GM18517 (cell line): ENCODE measurements around the gene AKAP11.

Experiments
- ATAC-seq: cut with Tn5 transposase; IDR thresholded peaks from one replicate; pipeline ENCODE4 v1.9.1; 2021; ENCODE audit warnings: mild to moderate bottlenecking, moderate library complexity; ENCODE audit not compliant: unreplicated experiment

Gene AKAP11

DNA sequence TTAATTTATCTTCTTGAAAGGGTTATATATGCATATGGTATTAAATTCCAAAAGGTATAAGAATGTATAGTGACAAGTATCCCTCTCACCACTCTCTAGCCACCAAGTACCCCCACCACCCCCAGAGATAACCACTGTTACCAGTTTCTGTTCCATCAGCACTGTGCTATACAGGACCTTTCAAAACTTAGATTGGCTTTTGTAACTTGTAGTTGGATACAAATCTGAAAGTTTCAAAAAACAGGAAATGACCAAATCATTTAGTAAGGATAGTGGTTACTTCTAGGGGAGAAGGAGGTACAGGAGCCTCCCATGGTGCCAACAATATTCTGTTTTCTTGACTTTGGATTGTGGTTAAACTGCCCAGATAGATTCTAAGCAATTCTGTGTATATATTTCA, 56.7 kb downstream of the AKAP11 start:
- ATAC-seq: no peak

DNA sequence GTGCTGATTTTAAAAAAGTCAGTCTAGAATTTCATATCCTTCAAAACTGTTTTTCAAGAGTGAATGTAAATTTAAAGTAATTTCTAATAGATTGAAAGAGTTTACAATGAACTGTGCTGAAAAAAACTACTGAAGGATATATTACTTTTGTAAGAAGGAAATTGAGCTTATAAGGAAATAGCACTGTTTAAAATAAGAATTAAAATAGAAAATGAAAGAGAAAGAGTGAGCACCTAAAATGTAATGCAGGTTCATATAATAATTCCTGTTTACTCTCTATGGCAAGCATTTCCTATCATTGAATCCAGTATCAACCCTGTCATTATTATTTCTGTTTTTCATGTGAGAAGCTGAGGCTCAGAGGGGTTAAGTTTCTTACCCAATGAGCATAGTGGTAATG, 57.3 kb downstream of the AKAP11 start:
- ATAC-seq: no peak

GRCh38 chr13:42331009-42331408, 59.1 kb downstream of the AKAP11 start:
- ATAC-seq: no peak

GRCh38 chr13:42333613-42334328, 61.8 kb downstream of the AKAP11 start:
- peak; percentile 64 for ATAC-seq

DNA sequence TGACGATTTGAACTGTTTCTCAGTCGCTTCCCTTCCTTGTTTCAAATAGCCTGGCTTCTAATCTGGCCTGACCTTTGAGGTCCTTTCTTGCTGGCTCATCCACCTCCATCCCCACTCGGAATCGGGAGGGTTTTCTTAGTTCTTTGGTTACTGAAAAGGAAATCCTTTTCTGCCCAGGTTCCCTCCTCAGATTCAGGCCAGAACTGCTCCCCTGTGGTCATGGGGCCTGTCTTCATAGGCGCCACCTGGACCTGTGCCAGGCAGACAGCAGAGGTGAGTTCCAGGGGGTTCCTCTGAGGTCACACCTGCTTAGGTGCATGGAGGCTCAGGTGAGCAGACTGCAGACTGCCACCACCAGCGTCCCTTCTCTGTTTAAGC, 62.4 kb downstream of the AKAP11 start:
- peak; percentile 13 for ATAC-seq

GRCh38 chr13:42337808-42338600, 66.1 kb downstream of the AKAP11 start:
- ATAC-seq: no peak

DNA sequence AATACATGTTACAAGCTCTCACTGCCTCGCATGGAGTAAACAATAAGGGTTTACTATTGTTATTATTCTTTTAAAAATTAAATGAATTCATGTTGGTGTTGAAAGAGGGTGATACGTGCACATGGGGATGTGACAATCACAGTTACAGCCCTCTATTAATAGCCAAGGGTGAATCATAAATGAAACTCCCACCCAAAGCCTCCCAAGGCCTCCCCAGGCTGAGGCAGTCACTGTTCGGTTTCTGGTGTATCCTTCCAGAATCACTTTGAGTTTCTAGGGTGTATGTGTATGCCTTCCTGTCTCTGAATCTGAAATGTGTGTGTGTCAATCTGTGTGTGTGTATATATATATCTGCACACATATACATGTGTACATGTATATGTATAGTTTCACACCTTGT, 73.4 kb downstream of the AKAP11 start:
- ATAC-seq: no peak

GRCh38 chr13:42348576-42348975, 76.6 kb downstream of the AKAP11 start:
- ATAC-seq: no peak

DNA sequence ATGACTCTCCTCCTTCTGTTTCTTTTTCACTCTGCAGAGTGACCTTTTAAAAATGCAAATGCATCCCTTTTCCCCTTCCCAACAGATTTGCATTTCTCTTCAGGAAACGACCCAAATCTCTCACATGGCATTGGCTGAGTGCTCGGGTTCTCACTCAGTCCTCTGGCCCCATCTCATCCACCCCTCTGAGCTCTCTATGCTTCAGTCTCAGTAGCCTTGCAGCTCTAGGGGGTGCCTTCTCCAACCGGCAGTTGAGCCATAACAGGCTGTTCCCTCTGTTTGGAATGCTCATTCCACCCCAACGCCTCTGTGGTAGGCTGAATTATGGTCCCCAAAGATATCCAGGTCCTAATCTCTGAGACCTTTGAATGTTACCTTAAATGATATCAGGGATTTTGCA, 78.2 kb downstream of the AKAP11 start:
- no peak for ATAC-seq

- ATAC-seq: no peak
Measured at GRCh38 chr13:42354241-42355091, 82.5 kb downstream of the AKAP11 start.

GRCh38 chr13:42355092-42355485, 83.1 kb downstream of the AKAP11 start:
- ATAC-seq: no peak

DNA sequence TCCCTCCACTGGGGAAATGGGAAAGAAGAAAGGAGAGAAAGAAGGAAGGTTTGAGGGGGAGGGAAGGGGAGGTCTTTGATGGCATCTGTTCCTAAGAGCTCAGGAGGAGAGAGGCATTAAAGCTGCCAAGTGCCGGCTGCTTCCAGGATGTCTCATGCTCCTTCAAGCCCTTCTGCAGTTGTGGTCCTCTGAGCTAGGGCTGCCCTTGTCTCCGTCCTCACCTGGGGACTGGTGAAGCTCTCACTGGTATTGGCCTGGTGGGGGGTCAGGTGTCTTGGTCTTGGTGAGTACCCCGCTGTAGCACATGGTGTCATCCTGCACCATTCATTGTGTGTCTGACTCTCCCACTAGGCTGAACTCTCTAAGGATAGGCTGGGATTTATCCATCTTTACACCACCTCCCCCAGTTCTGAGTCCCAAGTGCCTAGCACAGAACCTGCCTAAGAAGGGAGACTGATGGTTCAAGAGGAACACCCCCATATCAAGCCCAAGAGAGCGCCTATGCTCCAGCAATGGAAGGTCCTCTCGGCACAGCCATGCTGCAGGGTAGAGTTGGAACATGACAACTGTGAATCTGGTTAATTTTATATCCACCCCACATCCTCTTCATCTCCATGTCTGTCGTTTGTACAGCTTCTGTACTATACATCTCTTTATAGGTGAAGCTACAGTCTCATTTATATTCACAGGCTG, 83.7 kb downstream of the AKAP11 start:
- ATAC-seq: no peak

- ATAC-seq: no peak
Measured at GRCh38 chr13:42356184-42356575, 84.2 kb downstream of the AKAP11 start.

- ATAC-seq: no peak
Measured at GRCh38 chr13:42360046-42360574, 88.2 kb downstream of the AKAP11 start.

DNA sequence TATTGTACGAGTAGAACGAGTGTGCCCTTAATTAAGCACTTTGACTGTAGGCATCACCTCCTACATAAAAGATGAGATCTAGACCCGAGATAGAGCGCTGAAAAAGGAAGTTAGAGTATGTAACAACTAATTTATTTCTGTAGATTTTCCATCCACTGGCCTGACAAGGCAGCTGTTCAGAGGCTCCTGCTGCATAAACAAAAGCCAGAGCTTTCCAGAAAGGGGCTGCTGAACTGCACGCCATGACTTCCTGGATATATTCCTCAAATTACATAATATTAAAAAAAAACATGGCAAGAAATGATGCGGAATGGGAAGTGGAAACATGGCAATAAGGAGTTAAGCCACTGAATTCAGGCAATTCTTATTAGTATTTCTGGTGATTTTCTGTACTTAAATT, 89.7 kb downstream of the AKAP11 start:
- ATAC-seq: no peak

GRCh38 chr13:42363941-42364612, 92.1 kb downstream of the AKAP11 start:
- ATAC-seq: no peak

DNA sequence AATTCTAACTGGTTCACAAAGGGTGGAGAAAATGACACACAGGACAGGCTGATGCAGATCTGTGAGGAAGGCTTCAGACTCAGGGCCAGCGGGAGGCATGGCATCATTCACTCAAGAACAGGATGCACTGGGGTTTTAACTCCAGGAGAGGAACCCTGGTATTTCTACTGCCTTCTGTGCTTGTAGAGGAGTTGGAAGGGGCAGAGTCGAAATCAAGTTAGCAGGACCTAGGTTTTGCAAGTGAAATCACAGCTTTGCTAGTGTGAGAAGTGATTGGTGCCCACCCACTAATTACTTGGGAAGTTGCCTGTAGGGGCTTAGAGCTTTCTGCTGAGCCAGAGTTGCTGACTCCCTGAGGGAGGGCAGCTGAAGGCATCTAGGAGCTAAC, 92.7 kb downstream of the AKAP11 start:
- no peak for ATAC-seq

DNA sequence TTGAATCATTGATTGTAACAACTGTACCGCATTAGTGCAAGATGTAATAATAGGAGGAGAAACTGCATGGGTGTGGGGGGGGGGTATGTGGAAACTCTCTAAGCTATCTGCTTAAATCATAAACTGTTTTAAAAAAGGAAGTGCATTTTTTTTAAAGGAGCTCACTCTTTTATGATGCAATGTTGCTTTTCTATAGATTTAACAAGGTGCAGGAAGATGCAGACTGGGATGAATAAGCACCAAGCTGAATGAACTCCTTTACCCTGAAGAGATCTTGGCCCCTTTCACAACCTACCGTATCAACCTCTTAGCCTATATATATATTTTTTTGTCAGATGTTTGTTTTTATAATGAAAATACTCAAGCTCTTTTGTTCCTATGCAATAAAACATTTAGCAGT, 95.9 kb downstream of the AKAP11 start:
- ATAC-seq: no peak

DNA sequence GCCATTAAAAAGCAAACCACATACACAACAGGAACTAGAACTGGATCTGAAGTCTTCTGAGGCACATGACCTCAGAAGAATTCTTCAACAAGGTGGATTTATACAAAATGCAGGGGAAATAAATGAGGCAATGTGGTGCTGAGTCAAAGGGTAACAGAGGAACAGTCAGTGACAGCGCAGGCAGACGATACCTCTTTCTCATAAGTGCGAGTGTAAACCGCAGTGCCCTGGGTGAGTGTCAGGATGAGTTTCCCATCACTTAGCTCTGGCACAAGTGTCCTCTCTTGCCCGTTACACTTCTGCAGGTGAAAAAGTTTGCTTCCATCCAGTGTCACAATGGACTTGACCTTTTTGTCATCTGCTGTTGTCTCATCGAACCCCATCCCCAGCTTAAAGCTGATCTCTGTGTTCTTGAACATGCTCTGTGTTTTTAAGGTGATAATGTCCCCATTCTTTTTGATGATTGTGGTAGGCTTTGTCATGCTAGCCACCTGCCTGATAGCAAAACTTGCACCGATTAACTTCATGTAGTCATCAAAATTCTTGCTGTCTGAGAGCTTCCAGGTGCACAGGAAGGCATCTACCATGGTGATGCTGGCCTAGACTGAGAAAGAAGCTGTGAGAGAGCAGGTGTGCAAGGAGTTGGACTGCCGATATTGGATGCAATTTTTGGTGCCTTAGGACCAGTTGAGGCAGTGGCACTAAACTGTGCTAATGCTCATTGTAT, 97.3 kb downstream of the AKAP11 start:
- no peak for ATAC-seq

GRCh38 chr13:42370229-42370628, 98.3 kb downstream of the AKAP11 start:
- no peak for ATAC-seq
